KMS-11 (cell line): ENCODE results near the gene PRR23E.

Experiments
- H2AFZ ChIP-seq: fragments of 200-600 bp; sonication (generic); 2 replicates; pipeline ENCODE4 v1.6.1; 2016; ENCODE audit warnings: antibody characterized with exemption, mixed run types, low read depth
- H3K27ac ChIP-seq: fragments of 200-600 bp; sonication (generic); 2 replicates; pipeline ENCODE4 v1.6.1; 2016; ENCODE audit warnings: mild to moderate bottlenecking, mixed run types
- H3K27me3 ChIP-seq: fragments of 200-600 bp; sonication (generic); 2 replicates; pipeline ENCODE4 v1.6.1; 2017; ENCODE audit warnings: mild to moderate bottlenecking, low read depth, mixed run types, moderate library complexity; ENCODE audit not compliant: insufficient read depth
- H3K36me3 ChIP-seq: fragments of 200-600 bp; sonication (generic); 2 replicates; pipeline ENCODE4 v1.6.1; 2017; ENCODE audit warnings: mild to moderate bottlenecking, mixed run types; ENCODE audit not compliant: insufficient read depth
- H3K4me1 ChIP-seq: fragments of 200-600 bp; sonication (generic); 2 replicates; pipeline ENCODE4 v1.6.1; 2016; ENCODE audit warnings: mild to moderate bottlenecking, low read depth, mixed run types; ENCODE audit not compliant: poor library complexity, severe bottlenecking
- H3K4me2 ChIP-seq: fragments of 200-600 bp; sonication (generic); 2 replicates; pipeline ENCODE4 v1.7.0; 2016; ENCODE audit warnings: mild to moderate bottlenecking, mixed run types
- H3K4me3 ChIP-seq: fragments of 200-600 bp; sonication (generic); IDR thresholded peaks from 2 replicates; pipeline ENCODE4 v1.6.1; 2017; ENCODE audit warnings: low read depth, low read length, mixed read lengths; ENCODE audit not compliant: insufficient read depth
- H3K79me2 ChIP-seq: fragments of 200-600 bp; sonication (generic); 2 replicates; pipeline ENCODE4 v1.6.1; 2016; ENCODE audit warnings: low read depth, mixed run types; ENCODE audit not compliant: insufficient read depth
- H3K9ac ChIP-seq: fragments of 200-600 bp; sonication (generic); 2 replicates; pipeline ENCODE4 v1.6.1; 2016; ENCODE audit warnings: mild to moderate bottlenecking, mixed run types
- H4K20me1 ChIP-seq: fragments of 200-600 bp; sonication (generic); 2 replicates; pipeline ENCODE4 v1.6.1; 2016; ENCODE audit warnings: mild to moderate bottlenecking, mixed run types; ENCODE audit not compliant: insufficient read depth
- TF ChIP-seq, protein P1 (sequence below): fragments of 200-600 bp; sonication (generic); conservative IDR thresholded peaks from 2 replicates; pipeline ENCODE4 v1.6.1; 2017; ENCODE audit warnings: low read depth, mild to moderate bottlenecking, antibody characterized with exemption, low read length, moderate library complexity, mixed read lengths

Gene PRR23E

DNA sequence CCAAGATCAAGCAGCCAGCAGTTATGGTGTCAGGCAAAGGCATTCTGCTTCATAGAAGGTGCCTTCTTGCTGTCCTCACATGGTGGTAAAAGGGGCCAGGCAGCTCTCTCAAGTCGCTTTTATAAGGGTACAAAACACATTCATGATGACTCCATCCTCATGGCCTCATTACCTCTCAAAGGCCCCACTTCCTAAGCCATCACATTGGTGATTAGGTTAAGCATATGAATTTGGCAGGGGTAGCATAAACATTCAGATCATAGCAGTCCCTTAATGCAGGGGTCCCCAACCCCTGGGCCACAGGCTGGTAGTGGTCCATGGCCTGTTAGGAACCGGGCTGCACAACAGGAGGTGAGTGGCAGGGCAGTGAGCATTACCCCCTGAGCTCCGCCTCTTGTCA, 42.8 kb downstream of the PRR23E start:
- TF ChIP-seq, protein P1, sequence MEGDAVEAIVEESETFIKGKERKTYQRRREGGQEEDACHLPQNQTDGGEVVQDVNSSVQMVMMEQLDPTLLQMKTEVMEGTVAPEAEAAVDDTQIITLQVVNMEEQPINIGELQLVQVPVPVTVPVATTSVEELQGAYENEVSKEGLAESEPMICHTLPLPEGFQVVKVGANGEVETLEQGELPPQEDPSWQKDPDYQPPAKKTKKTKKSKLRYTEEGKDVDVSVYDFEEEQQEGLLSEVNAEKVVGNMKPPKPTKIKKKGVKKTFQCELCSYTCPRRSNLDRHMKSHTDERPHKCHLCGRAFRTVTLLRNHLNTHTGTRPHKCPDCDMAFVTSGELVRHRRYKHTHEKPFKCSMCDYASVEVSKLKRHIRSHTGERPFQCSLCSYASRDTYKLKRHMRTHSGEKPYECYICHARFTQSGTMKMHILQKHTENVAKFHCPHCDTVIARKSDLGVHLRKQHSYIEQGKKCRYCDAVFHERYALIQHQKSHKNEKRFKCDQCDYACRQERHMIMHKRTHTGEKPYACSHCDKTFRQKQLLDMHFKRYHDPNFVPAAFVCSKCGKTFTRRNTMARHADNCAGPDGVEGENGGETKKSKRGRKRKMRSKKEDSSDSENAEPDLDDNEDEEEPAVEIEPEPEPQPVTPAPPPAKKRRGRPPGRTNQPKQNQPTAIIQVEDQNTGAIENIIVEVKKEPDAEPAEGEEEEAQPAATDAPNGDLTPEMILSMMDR: no peak
- Histone ChIP-seq H3K4me2 (no peak overlapping the region), H3K9ac (no peak overlapping the region), H3K4me1 (no peaks in the 10 kb centered on the region), H3K79me2 (no peaks in the 10 kb centered on the region), H3K27ac (no peak overlapping the region), H3K27me3 (no peaks in the 10 kb centered on the region), H4K20me1 (no peaks in the 10 kb centered on the region), H3K36me3 (no peaks in the 10 kb centered on the region), H3K4me3 (no peak overlapping the region), H2AFZ (no peak overlapping the region)

DNA sequence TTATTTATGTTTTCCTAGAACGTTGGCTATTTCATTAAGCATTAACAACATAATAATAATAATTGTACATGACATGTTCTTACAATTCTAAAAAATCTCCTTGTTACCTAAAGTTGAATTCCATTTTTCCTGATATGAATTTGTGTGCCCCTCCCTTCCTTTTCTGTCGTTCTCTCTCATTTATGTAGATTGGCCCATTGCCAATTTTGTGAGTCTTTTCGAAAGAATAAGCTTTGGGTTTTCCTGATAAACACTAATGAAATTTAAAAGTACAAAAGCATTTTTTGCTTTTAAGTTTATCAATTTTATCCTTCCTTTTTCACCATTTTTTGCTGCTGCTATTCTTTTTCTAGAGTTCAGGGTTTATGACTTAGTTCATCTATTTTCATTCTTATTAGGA, 44.9 kb downstream of the PRR23E start:
- Histone ChIP-seq H3K79me2 (no peaks in the 10 kb centered on the region), H3K36me3 (no peaks in the 10 kb centered on the region), H4K20me1 (no peaks in the 10 kb centered on the region), H3K4me2 (no peak overlapping the region), H3K9ac (no peak overlapping the region), H3K4me3 (no peak overlapping the region), H3K27me3 (no peaks in the 10 kb centered on the region), H3K27ac (no peak overlapping the region), H3K4me1 (no peaks in the 10 kb centered on the region), H2AFZ (no peak overlapping the region)
- TF ChIP-seq, protein P1: no peak

DNA sequence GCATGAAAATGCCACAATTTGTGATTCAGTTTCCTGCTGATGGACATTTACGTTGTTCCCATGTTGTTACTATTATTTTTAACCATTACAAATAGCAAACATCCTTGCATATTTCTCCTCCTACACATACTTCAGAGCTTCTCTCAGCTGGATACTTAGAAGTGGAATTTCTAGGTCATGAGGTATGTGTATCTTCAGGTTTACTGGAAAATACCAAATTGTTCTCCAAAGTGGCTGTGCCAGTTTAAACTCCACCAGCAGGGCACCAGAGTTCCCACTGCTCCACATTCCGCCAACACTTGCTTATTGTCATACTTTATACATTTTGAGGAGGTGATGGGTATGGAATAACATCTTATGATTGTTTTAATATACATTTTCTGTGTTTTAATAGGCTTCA, 45.7 kb downstream of the PRR23E start:
- Histone ChIP-seq H3K27me3 (no peaks in the 10 kb centered on the region), H3K4me3 (no peak overlapping the region), H3K36me3 (no peaks in the 10 kb centered on the region), H3K79me2 (no peaks in the 10 kb centered on the region), H2AFZ (no peak overlapping the region), H3K4me2 (no peak overlapping the region), H3K9ac (no peak overlapping the region), H3K4me1 (no peaks in the 10 kb centered on the region), H3K27ac (no peak overlapping the region), H4K20me1 (no peaks in the 10 kb centered on the region)
- TF ChIP-seq, protein P1: no peak

DNA sequence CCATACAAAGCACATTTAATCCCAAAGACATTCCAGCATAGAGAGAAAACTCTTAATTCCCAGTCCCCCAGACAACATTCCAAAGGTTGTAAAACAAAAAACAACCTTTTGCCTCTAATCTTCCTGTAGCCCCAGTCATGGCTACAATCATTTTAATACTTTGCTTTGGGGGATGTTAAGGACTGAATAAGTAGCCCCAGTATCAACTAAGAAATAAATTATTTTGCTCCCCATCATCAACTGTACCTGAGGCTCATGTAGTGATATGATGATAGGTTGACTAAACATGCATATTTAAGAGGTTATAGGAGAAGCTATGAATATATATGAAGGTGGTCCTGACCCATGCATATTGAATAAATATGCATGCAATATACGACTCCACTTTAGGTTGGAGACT, 54.4 kb downstream of the PRR23E start:
- no peak overlapping the region for H3K27ac ChIP-seq
- no peak overlapping the region for H3K4me2 ChIP-seq
- TF ChIP-seq, protein P1: no peak
- H3K79me2 ChIP-seq: no peaks in the 10 kb centered on the region
- no peaks in the 10 kb centered on the region for H3K4me1 ChIP-seq
- no peak overlapping the region for H3K4me3 ChIP-seq
- H4K20me1 ChIP-seq: no peaks in the 10 kb centered on the region
- H3K9ac ChIP-seq: no peak overlapping the region
- H3K36me3 ChIP-seq: no peaks in the 10 kb centered on the region
- no peaks in the 10 kb centered on the region for H3K27me3 ChIP-seq
- H2AFZ ChIP-seq: no peak overlapping the region
